HEK293T (cell line): ENCODE measurements around the gene FOXD3.
"Not testable (repeated sequence)": the region's sequence is repeated elsewhere in the genome, so short reads cannot be mapped to it uniquely, and the experiment has no call there.

Experiments used
- CTCF ChIA-PET: fragments of 350-600 bp; formaldehyde crosslinking; extraction: SDS; loops from one replicate; lab custom pipeline; 2021; ENCODE audit warnings: antibody characterized with exemption, inconsistent platforms; lab: Yijun Ruan, JAX
- POLR2A ChIA-PET: fragments of 350-600 bp; formaldehyde crosslinking; extraction: SDS; loops from one replicate; lab custom pipeline; 2020; ENCODE audit warnings: antibody characterized with exemption, inconsistent platforms; lab: Yijun Ruan, JAX
- DNase-seq: peaks from one replicate; pipeline ENCODE4 v3.0.0; 2012; ENCODE audit warnings: mixed read lengths; ENCODE audit errors: extremely low spot score
- ARNT ChIP-seq: fragments of 450-650 bp; IDR thresholded peaks from 2 replicates; pipeline ENCODE4 v1.6.1; 2017; ENCODE audit warnings: mild to moderate bottlenecking
- BHLHE40 ChIP-seq: fragments of 450-650 bp; IDR thresholded peaks from 2 replicates; pipeline ENCODE4 v1.6.1; 2016; ENCODE audit warnings: mild to moderate bottlenecking, moderate library complexity, borderline replicate concordance
- CTBP1 ChIP-seq: fragments of 450-650 bp; IDR thresholded peaks from 2 replicates; pipeline ENCODE4 v1.6.1; 2016; ENCODE audit warnings: borderline replicate concordance
- ELF4 ChIP-seq: fragments of 450-650 bp; IDR thresholded peaks from 2 replicates; pipeline ENCODE4 v1.6.1; 2017; ENCODE audit warnings: antibody characterized with exemption
- FOXA1 ChIP-seq: fragments of 450-650 bp; IDR thresholded peaks from 2 replicates; pipeline ENCODE4 v1.6.1; 2016; ENCODE audit warnings: mild to moderate bottlenecking
- FOXK2 ChIP-seq: fragments of 450-650 bp; IDR thresholded peaks from 2 replicates; pipeline ENCODE4 v1.6.1; 2016; ENCODE audit warnings: mild to moderate bottlenecking
- FOXM1 ChIP-seq: fragments of 450-650 bp; IDR thresholded peaks from 2 replicates; pipeline ENCODE4 v1.6.1; 2017; ENCODE audit warnings: mild to moderate bottlenecking, borderline replicate concordance
- HDGF ChIP-seq: fragments of 450-650 bp; IDR thresholded peaks from 2 replicates; pipeline ENCODE4 v1.6.1; 2017; ENCODE audit warnings: antibody characterized with exemption, borderline replicate concordance
- L3MBTL2 ChIP-seq: fragments of 450-650 bp; conservative IDR thresholded peaks from 2 replicates; pipeline ENCODE4 v1.6.1; 2016; ENCODE audit warnings: mild to moderate bottlenecking
- LEF1 ChIP-seq: fragments of 450-650 bp; IDR thresholded peaks from 2 replicates; pipeline ENCODE4 v1.6.1; 2017; ENCODE audit warnings: mild to moderate bottlenecking, borderline replicate concordance
- NFRKB ChIP-seq: fragments of 450-650 bp; IDR thresholded peaks from 2 replicates; pipeline ENCODE4 v1.6.1; 2016; ENCODE audit warnings: mild to moderate bottlenecking, moderate library complexity
- PKNOX1 ChIP-seq: fragments of 450-650 bp; IDR thresholded peaks from 2 replicates; pipeline ENCODE4 v1.6.1; 2016
- SP1 ChIP-seq: fragments of 450-650 bp; IDR thresholded peaks from 2 replicates; pipeline ENCODE4 v1.6.1; 2017
- SUZ12 ChIP-seq: fragments of 450-650 bp; IDR thresholded peaks from 2 replicates; pipeline ENCODE4 v1.6.1; 2016; ENCODE audit warnings: mild to moderate bottlenecking
- TARDBP ChIP-seq: fragments of 450-650 bp; IDR thresholded peaks from 2 replicates; pipeline ENCODE4 v1.6.1; 2016
- ZNF384 ChIP-seq: fragments of 450-650 bp; IDR thresholded peaks from 2 replicates; pipeline ENCODE4 v1.6.1; 2016

Gene FOXD3

GRCh38 chr1:63352736-63353135 lies 30.4 kb downstream of the FOXD3 start:
- TF ChIP-seq FOXM1 (no peak), PKNOX1 (no peak), CTBP1 (no peak), SP1 (no peak), ARNT (no peak), L3MBTL2 (no peak), FOXK2 (no peak), LEF1 (no peak), FOXA1 (no peak), SUZ12 (no peak), ELF4 (no peak), ZNF384 (no peak), HDGF (no peak), BHLHE40 (no peak), NFRKB (no peak), TARDBP (no peak)
- no peak for DNase-seq
- ChIA-PET CTCF (interaction anchor here (0.7 kb wide), 1 partner anchor 35 kb away, joined by 3 read pairs; no protein-coding TSS in a partner anchor), POLR2A (no interaction called here)

- DNase-seq, CTCF ChIA-PET, POLR2A ChIA-PET: not testable (repeated sequence)
Observed at GRCh38 chr1:63356234-63356633, 33.9 kb downstream of the FOXD3 start.

GRCh38 chr1:63359561-63359960 lies 37.2 kb downstream of the FOXD3 start:
- ChIA-PET CTCF (interaction anchor here (1.2 kb wide), 1 partner anchor 11 kb away, joined by 4 read pairs; no protein-coding TSS in a partner anchor), POLR2A (no interaction called here)
- DNase-seq: no peak
- TF ChIP-seq HDGF (no peak), SP1 (no peak), L3MBTL2 (no peak), FOXA1 (no peak), ZNF384 (no peak), CTBP1 (no peak), FOXK2 (no peak), SUZ12 (no peak), TARDBP (no peak), ARNT (no peak), BHLHE40 (no peak), LEF1 (no peak), ELF4 (no peak), PKNOX1 (no peak), NFRKB (no peak), FOXM1 (no peak)

- ChIA-PET POLR2A (no interaction called here), CTCF (no interaction called here)
- no peak for DNase-seq
- no peak for TF ChIP-seq HDGF
- no peak for TF ChIP-seq FOXA1
- TF ChIP-seq SP1: no peak
- no peak for TF ChIP-seq BHLHE40
- TF ChIP-seq LEF1: no peak
- TF ChIP-seq CTBP1: no peak
- TF ChIP-seq PKNOX1: no peak
- TF ChIP-seq ARNT: no peak
- TF ChIP-seq SUZ12: no peak
- TF ChIP-seq TARDBP: no peak
- TF ChIP-seq ELF4: no peak
- TF ChIP-seq FOXK2: no peak
- TF ChIP-seq FOXM1: no peak
Observed at GRCh38 chr1:63362073-63362472, 39.7 kb downstream of the FOXD3 start.

GRCh38 chr1:63362578-63362977 lies 40.2 kb downstream of the FOXD3 start:
- POLR2A ChIA-PET: no interaction called here
- TF ChIP-seq FOXM1: no peak
- no peak for TF ChIP-seq FOXK2
- no peak for TF ChIP-seq LEF1
- no peak for TF ChIP-seq HDGF
- no peak for TF ChIP-seq SP1
- no peak for TF ChIP-seq BHLHE40
- TF ChIP-seq SUZ12: no peak
- no peak for TF ChIP-seq PKNOX1
- no peak for TF ChIP-seq ZNF384
- TF ChIP-seq TARDBP: no peak
- TF ChIP-seq FOXA1: no peak
- DNase-seq: no peak
- CTCF ChIA-PET: no interaction called here

- TF ChIP-seq ELF4 (no peak), BHLHE40 (no peak), HDGF (no peak), TARDBP (no peak), ZNF384 (no peak), FOXK2 (no peak), ARNT (no peak), FOXA1 (no peak), L3MBTL2 (no peak), FOXM1 (no peak), SUZ12 (no peak), NFRKB (no peak), PKNOX1 (no peak), LEF1 (no peak)
- CTCF ChIA-PET: no interaction called here
- POLR2A ChIA-PET: no interaction called here
- DNase-seq: no peak
Observed at GRCh38 chr1:63363014-63363413, 40.6 kb downstream of the FOXD3 start.
